ENCODE results near the gene SMPD2.

Gene SMPD2

DNA sequence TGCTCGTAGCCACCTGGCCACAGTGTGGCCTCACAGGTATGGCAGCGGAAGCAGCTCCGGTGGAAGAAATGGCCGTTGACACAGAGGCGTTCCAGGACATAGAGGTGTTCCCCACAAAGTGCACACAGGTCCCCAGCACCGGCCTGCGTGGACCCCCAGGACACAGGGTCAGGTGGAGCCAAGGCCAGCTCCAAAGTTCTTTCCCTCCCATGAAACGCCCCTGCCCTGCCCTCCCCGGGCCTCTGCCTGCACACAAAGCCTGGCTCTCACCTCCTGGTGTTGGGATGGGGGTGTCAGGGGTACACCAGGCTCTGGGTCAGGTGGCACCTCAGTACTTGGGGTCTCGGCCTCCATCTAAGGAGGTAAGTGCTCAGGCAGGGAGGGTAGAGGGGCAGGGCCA is 6.6 kb downstream of the SMPD2 start:
- DNase-seq (ENCODE audit: low spot score) = no peak

DNA sequence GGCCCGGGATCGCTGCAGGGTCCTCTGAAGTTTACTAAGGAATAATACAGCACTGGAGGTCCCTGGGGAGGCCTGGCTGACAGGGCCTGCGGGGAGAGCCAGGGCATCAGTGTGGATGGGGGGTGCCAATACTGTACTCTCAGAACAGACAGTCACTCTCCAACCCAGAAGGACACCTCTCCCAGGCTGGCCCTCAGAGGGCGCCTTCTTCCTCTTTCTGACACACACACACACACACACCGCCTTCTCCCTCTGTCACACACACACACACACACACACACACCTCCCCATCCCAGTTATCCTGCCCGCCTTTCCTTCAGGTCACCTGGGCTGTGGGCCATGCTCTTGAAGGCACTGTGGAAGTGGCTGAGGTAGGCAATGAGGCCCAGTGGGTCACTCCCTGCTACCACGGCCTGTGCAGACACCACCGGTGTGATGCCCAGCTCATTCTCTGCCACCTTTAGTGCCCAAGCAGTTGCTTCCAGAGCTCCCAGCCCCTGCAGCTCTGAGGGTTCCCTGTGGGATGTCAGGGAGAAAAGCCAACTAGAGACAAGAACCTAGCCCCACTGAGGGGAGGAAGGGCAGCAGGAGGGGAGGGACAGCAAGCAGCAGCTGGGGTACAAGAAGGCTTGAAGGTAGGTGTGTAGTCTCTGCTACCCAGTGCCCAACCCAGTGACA is 7.5 kb downstream of the SMPD2 start:
- no peak for DNase-seq (ENCODE audit: low spot score)

DNA sequence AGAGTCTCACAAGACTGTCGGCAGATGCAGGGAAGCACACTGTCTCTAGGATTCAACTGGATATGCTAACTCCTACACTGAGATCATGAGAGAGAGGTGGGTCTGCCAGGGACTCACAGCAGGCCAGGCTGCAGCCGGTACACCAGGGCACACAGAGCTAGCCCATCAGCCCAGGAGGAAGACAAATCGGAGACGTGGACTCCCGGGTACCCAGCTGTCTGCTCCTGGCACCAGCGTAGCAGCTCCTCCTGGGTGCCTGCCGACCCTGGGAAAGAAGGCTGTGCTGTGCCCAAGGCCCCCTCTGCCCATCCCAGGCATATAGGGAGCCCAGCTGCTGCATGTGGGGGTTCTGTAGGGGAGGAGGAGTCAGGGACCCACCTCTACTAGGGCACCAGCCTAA is 8.1 kb downstream of the SMPD2 start:
- no peak for DNase-seq (ENCODE audit: low spot score)

DNA sequence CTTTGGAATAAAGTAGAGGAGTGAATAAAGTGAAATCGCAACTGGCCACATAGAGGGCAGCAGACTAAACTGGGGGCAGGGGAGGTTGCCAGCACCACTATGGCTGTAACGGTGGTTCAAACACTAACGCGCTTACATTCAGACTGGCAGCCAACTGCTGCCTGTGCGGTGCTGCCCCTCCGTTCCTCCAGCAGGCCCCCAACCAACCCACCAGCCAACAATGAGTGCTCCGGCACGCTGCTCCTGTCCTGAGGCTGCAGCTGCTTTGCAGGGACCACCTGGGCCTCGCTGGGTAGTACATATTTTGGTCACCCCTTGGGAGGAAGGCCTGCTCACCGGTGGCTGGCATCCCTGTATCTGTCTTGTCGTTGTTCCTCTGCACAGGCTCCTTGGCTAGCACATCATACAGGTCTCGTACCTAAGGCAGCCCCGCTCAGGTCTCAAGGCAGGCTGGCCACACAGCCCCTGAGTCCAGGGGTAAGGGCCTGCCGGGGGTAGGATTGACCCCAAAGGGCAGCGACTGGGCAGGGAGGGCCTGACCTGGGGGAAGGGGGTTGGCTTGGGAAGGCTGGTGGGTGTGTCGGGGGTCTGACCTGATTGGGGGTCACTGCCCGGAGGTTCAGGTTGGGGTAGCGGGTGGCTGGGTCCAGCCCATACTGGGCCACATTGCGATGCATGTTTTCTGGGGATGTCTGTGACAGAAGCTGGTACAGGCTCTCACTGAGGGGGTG is 8.7 kb downstream of the SMPD2 start:
- no peak for DNase-seq (ENCODE audit: low spot score)

DNA sequence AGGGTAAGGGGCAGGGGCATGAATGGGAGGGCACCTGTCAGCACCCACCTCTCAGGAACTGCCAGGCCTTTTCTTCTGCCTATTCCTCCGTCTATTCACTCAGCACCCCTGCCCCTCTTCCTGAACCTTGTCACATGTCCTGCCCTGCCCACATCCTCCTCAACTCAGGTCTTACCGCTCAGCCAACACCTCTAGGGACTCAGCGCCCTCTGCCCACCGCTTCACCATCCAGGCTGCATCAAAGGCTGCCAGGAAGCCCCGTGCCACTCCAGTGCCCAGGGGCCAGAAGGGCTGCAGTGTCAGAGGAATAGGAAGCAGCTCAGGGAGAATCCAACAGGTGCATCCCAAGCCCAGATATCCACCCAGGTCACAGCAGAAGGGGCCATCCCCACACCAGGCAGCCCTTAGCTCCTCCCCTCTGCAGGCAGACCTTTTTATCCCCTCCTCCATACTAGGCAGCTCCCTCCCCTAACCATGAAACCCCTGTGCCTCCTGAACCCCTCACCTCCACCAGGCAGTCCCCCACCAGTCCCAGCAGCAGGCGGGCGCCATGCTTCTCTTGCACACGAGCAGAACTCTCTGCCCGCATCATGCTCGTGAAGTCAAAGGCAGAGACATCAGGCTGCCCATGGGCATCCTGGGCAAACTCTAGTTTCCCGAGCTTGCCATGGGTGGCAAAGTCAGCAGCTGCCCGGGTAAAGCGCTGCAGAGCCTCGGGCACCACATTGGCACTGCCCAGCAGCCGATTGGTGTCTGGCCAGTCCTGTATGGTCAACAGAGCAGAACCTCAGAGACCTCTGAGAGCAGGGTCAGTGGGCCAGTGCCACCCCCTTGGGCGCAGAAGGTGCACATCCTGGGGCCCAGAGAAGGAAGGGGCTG is 9.5 kb downstream of the SMPD2 start:
- DNase-seq (ENCODE audit: low spot score) = no peak

DNA sequence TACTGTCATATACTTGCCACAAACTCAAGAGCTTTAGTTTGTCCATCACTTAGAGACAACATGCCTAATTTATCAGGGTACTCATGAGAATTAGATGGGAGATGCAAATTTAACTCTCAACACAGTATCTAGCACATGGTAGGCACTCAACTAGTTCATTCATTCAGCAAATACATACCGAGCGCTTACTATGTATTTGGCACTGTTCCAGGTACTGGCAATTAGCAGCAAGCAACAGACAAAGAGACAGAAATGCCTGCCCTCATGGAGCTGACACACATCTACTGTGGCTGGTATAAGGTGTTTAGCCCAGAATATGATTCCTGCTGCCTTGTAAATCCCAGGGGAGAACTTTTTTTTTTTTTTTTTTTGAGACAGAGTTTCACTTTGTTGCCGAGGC is 10.3 kb downstream of the SMPD2 start:
- DNase-seq (ENCODE audit: low spot score) = no peak

DNA sequence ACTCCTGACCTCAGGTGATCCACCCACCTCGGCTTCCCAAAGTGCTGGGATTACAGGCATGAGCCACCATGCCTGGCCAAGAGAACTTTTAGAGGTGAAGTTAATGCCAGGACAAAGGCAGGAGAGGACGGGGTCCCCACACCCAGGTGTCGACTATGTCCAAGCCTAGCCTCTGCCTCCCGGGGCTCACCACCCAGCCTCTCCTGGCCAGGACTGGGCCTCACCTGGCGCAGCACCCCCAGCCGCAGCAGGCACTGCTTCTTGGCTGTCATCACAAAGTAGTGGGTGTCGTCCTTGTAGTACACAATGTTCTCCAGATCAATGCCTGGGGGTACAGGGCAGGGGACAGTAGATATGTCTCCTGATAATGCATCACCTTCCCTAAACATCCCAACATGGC is 10.9 kb downstream of the SMPD2 start:
- DNase-seq (ENCODE audit: low spot score) = no peak

DNA sequence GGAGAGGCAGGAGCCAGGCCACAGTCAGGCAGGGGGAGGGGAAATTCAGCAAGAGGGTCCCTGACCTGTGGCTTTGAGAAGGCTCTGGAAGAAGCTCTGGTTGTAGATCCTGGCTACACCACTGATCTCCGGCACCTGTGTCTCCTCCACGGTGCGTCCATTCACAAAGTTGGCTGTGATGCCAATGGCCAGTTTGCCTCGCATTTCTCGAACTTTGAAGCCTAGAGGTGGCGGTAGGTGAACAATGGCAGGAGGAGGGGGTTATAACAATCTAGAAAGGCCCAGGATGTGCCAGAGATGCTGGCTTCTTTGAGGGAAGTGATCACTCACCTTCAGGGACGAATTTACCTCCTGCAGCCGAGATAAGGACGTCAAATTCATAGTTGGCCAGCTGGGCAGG is 11.7 kb downstream of the SMPD2 start:
- DNase-seq (ENCODE audit: low spot score) = no peak

DNA sequence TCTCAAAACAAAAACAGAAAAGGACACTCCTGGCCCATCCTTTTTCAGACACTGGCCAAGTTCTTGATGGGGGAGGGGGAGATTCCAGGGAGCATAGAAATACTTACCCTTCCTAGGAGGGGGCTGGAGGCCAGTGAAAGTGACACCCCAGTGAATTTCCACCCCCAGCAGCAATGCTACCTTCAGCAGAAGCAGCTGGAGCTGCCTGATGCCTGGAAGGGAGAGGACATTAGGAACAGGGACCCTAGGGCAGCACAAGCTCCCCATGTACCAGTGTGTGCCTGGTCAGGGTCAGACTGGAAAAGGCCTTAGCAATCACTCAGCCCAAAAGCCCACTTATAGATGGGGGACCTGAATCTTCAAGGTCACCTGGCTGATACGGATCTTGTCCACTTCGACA is 12.6 kb downstream of the SMPD2 start:
- no peak for DNase-seq (ENCODE audit: low spot score)

DNA sequence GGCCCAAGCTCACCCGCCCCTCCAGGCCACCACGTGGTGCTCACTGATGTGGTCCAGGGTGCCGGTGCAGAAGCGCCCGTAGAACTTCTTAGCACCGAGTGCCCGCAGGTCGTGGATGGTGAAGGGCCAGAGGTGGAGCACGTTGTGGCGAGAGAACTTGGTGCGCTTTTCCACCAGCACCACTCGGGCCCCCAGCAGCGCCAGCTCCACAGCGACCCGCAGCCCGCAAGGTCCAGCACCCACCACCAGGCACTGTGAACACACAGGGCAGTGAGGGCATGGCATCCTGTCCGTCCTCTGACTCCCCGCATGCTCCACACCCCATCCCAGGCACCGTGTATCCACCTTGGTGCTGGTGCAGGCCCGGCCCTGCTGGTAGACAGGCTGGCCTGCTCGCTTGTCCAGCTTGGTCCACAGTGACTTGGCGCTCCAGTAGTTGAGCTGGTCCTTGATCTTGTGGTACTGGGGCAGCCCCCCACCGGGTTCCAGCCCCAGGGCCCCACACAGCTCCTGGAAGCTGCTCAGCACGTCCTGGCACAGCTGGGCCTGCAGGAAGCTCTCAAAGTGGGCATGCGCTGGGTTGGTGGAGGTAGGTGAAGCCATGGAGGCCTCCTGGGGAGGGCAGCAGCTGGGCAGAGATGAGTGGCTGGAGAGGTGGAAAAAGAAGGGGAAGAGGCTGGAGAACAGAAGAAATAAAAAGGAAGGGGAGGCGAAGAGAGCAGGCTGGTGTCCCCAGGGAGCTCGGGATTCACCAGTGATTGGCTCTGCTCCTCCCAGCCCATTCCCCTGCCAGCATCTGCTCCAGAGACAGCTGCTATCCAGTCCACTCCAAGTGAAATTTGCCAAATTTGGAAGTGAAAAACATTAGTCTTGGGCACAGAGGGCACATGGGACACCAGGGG is 13.3 kb downstream of the SMPD2 start:
- DNase-seq (ENCODE audit: low spot score) = no peak

DNA sequence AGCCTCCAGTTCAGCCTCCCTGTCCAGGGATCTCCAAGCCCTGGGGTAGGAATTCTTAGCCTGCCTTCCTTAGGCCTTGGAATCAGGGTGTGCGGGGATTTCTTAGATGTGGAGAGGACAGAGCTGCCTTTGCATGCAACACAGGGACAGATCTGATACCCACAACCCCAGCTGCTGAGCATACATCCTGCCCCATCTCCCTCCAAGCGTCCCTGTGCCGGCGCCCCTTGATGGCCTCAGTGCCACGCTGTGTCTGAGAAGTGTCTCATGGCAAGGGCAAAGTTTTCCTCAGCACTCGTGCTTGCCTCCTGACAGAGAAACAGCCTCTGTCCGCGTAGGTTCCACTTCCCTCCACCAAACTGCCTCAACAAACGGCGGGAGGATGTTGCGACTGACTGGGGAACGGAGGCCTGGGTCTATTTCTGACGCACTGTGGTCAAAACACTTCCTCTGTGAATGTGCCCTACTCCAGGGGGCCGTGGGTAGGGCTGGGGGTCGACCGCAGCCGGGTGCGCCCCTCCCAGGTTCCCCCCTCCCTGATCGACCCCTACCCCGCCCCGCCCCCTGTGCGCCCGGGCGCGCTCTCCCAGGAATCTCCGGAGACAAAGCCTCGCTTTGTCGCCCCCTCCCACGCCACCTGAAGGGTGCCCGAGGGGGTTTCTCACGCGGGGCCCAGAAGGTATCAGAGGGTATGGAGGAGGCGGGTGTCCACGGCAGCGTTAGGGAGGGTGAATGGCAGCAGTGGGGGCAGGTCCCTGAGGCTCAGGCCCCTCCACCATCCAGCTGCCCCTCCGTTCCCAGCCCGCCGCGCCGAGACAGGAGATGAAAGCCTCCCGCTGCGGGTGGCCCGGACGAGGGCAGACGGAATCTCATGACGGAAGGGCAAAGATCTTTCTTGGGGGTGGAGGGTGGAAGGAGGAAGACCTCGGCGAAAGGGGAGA is 14.2 kb downstream of the SMPD2 start:
- DNase-seq (ENCODE audit: low spot score) = peak; percentile 48

DNA sequence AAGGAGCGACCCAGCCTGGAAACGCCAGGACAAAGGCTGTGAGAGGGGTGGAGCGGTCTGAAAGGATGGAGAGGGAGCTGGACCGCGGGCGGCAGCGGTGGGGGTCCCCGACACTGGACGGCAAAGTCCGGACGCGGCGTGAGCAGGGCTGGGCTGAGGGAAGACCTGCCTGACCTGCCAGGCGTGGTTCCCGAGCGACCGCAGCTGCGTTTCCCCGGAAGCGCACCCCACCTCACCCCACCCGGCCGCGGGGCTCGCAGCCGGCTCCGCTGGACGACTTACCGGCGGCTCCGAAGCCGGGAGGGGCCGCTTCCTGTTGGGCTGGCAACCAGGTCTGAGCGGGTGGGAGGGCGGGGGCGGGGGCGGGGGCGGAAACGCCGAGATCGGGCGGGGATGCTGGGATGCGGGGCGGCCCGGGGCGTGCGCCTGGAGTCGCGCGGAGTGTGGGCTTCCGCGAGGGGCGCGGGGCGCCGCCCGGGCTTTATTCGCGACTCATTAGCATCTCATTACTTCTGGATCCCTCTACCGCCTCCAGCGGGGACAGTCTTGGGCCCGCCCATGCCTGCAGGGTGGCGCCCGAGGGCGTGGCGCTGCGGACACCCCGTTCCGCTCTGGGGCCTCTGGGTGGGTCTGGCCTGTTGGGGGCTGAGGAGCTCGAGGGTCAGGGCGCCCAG is 15.1 kb downstream of the SMPD2 start, which contains the start of gene MICAL1:
Gene MICAL1, minus strand, starts transcription at position 336 of the 674 bp plus-strand sequence. CDS start 1,576 bp downstream, outside the sequence.
- DNase-seq (ENCODE audit: low spot score) = peak; percentile 88

DNA sequence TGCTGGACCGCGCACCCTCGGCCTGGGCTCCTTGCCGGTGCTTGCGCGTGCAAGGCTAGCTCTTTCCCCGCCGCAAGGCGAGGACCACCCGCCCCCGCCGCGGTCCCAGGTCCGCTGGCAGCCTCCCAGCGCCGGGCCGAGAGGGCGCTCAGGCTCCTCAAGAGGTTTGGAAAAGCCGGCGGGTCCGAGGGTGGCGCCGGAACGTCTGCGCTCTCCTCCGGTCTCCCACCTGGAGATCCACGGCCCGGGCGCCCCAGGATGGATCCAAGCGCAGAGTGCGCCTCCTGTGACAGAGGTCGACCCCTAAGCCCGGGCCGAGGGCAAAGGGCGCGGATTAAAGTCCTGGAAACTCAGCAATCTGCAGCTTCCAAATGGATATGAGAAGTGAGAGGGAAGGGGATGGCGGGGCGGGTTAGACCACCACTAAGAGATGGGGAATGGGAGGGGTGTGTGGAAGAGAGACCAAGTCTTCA is 15.6 kb downstream of the SMPD2 start:
- DNase-seq (ENCODE audit: low spot score) = no peak

DNA sequence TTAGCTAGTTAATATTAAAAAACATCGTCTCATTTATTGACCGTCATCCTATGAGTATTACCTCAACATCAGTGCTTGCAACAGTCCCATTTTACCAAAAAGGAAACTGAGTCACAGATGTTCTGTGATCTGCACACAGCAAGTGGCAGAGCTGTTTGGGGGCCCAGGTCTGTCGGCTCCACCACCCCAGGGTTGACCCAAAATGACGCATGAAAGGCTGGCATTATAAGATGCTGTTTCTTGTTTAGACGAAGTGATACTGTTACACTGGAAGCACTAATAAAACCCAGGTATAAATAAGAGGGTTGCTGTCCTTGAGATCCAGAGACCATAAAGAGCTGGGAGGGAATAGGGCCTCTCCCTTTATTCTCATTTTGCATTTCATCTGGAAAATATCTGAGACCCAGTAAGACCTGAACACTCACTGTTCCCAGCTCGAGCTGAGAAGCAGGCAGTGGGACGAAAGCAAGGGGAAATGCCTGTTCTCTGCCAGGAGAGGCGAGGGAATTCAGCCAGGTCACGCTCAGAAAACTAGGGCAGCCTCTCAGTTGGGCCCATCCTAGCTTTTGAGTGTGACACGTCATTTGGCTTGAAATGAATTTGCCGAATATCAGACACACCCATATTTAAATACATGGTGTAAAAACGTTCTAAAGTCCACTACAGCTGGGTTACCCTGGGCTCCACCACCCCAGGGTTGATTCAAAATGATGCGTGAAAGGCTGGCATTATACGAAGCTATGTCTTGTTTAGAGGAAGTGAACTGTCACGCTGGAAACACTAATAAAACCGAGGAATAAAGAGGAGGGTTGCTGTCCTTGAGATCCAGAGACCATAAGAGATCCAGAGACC is 16.4 kb downstream of the SMPD2 start:
- peak; percentile 80 for DNase-seq (ENCODE audit: low spot score)

DNA sequence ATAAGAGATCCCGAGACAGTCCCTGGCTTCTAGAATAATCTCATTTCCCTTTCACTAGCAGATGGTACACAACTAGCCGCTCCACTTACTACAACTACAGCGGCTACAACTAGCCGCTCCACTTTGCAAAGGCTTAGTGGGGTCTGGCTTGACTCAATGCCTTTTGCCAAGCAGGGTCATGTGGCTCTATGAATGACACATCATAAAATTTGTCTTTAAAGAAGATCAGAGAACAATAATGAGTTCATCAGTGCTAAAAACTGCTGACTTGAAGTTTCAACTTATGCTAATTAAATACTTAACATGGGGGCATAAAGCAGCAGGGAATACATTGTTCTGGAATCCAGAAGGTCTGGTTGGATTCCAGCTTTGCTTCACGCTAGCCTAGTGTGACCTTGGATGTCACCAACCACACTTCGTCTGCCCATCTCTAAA is 17.1 kb downstream of the SMPD2 start:
- no peak for DNase-seq (ENCODE audit: low spot score)

DNA sequence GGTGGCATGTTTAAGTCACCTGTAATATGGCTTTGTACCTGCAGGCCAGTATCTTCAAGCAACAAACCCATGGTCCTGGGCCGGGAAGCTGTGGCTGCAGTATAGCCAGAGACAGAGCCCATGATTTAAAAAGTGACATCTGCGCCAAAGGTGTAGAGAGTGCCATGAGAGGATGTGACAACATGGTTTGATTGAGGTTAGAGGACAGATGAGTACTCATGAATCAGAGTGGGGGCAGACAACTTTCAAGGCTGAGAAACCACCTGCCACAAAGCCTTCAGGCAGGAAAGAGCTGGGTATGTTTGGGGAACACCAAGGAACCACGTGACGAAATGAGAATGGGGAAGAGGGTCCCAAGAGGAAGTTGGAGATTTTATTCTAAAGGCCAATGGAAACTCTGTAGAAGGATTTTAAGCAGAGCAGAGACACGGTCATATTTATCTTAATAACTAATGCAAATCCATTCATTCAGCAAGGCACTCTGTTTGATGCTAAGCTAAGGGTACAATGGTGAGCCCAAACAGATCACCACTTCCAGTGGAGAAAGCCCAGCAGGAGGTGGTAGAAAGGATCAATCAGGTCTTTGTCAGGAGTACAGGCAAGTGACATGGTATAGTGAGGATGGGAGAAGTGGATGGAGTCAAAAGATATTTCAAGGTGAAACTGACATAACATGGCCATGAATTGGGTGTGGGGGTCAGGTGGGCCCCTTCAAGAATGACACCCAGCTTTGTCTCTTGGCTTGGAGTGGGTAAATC is 18.4 kb downstream of the SMPD2 start:
- DNase-seq (ENCODE audit: low spot score) = no peak

DNA sequence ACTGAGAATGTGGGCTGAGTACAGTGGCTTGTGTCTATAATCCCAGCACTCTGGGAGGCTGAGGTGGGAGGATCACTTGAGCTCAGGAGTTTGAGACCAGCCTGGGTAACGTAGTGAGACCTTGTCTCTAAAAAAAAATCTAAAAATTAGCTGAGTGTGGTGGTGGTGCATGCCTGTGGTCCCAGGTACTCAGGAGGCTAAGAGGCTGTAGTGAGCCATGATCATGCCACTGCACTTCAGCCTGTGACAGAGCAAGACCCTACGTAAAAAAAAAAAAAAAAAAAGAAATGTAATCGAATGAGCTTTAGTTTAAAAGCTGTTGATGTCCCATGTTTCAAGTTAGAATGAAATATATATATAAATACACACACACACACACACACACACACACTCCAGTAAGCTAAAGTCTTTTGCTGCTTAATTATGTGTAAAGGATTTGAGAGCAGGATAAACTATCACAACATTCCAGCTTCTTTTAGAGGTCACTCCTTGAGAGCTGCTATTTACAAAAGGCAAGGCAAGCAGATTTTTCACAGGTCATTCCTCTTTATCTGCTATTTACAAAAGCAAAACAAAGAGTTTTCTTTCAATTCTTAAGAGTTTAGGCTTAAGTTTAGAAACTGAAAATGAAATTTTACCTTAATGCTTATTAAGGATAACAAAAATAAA is 19.8 kb downstream of the SMPD2 start:
- no peak for DNase-seq (ENCODE audit: low spot score)
